WERI-Rb-1 (cell line): ENCODE results near the gene FBXO5.
A peak's percentile ranks its signal among the peaks of the same experiment; 100 is the strongest.

Source experiments
- DNase-seq: peaks from one replicate; pipeline ENCODE4 v3.0.0-alpha.2; 2020
- H3K27ac ChIP-seq: fragments of 250-450 bp; sonication (Bioruptor Pico); 2 replicates; pipeline ENCODE4 v1.5.1; 2020; ENCODE audit warnings: mild to moderate bottlenecking, moderate library complexity
- H3K27me3 ChIP-seq: fragments of 250-450 bp; sonication (Bioruptor Pico); 2 replicates; pipeline ENCODE4 v1.5.1; 2021; ENCODE audit warnings: mild to moderate bottlenecking, low read depth, moderate library complexity; ENCODE audit not compliant: insufficient read depth, severe bottlenecking
- H3K36me3 ChIP-seq: fragments of 250-450 bp; sonication (Bioruptor Pico); 2 replicates; pipeline ENCODE4 v1.5.1; 2020; ENCODE audit warnings: mild to moderate bottlenecking, moderate library complexity
- H3K4me3 ChIP-seq: 2 replicates; pipeline ENCODE4 v1.5.1; 2011; ENCODE audit warnings: low read depth, mild to moderate bottlenecking, control low read depth, low read length
- H3K9me3 ChIP-seq: fragments of 250-450 bp; sonication (Bioruptor Pico); 2 replicates; pipeline ENCODE4 v1.5.1; 2021; ENCODE audit warnings: mild to moderate bottlenecking, moderate library complexity; ENCODE audit not compliant: severe bottlenecking
- TF ChIP-seq, protein P1 (sequence below): IDR thresholded peaks from 2 replicates; pipeline ENCODE4 v1.5.1; 2011; ENCODE audit warnings: low read depth, mild to moderate bottlenecking, control low read depth, inconsistent platforms, low read length

FBXO5 gene

DNA sequence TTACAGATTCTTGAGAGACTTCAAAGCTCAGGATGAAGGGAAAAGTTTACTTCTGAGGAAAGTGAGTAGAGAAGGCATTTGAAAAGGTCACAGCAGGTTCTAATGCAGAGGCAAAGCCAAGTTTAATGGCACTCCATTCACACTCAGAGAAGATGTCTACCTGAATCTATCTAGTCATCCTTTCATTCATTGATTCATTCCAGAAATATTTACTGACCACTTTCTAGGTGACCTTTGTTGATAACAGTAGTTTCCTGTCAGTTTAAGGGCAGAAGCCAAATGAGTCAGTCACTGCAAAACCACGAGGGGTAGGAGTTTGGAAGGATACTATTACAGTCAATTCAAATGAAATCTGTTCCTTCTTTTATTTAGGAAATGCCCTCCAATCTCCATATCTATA, 30.8 kb downstream of the FBXO5 start:
- TF ChIP-seq, protein P1, sequence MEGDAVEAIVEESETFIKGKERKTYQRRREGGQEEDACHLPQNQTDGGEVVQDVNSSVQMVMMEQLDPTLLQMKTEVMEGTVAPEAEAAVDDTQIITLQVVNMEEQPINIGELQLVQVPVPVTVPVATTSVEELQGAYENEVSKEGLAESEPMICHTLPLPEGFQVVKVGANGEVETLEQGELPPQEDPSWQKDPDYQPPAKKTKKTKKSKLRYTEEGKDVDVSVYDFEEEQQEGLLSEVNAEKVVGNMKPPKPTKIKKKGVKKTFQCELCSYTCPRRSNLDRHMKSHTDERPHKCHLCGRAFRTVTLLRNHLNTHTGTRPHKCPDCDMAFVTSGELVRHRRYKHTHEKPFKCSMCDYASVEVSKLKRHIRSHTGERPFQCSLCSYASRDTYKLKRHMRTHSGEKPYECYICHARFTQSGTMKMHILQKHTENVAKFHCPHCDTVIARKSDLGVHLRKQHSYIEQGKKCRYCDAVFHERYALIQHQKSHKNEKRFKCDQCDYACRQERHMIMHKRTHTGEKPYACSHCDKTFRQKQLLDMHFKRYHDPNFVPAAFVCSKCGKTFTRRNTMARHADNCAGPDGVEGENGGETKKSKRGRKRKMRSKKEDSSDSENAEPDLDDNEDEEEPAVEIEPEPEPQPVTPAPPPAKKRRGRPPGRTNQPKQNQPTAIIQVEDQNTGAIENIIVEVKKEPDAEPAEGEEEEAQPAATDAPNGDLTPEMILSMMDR: no peak
- DNase-seq: no peak
- Histone ChIP-seq H3K27ac (no peak overlapping the region), H3K27me3 (peaks cover 4% of the 10 kb centered on the region), H3K36me3 (no peaks in the 10 kb centered on the region), H3K4me3 (no peak overlapping the region), H3K9me3 (no peaks in the 10 kb centered on the region)

DNA sequence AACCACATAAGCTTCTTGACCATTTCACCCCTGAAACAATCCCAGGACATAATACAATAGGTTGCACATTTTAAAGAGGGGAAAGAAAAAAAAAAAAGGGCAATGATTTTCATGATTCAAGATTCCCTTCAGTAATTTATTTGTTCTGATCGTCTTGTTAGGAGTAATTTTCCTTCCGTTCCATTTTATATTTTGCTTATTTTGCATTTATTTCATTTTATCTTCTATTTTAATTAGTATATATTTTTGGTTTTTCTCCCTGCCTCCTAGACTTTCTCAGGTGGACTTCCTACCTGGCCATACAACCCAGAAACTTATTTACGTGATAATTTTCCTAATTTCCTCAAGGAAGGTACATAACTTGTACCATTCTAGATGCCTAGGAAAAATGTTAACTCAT, 32.6 kb downstream of the FBXO5 start:
- TF ChIP-seq, protein P1: no peak
- H3K4me3 ChIP-seq: no peak overlapping the region
- H3K27ac ChIP-seq: no peak overlapping the region
- H3K27me3 ChIP-seq: peaks cover 4% of the 10 kb centered on the region
- H3K36me3 ChIP-seq: no peaks in the 10 kb centered on the region
- no peaks in the 10 kb centered on the region for H3K9me3 ChIP-seq
- no peak for DNase-seq

DNA sequence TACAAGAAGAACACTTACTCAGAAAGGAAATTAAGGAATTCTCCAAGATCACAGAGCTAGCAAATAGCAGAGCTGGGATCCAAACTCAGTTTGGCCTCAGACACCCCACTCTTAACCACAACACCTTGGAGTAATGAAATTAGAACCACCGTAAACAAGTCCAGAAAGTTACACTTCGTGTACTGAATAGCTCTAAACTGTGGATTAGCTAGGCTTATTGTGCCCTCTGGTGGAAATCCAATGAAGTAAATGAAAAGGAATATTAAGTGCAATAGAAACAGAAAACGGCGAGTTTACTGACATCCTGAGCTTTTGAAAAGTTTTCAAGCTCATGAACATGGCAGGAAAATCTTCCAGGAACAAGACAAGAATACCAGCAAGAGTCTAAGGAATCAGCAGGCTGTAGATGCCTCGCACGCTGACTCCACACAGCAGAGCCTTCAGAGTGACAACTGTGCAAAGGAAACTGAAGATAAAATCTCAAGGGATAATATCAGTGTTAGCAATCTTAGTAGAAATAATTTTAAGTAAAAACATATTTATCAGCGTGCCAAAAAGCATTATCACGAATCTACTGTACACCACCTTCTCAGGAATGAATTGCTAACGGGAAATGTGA, 34.6 kb downstream of the FBXO5 start:
- TF ChIP-seq, protein P1: peak; percentile 24; the same call in 1 of the 2 replicates
- no peak for DNase-seq
- Histone ChIP-seq H3K27ac (no peak overlapping the region), H3K36me3 (no peaks in the 10 kb centered on the region), H3K4me3 (no peak overlapping the region), H3K9me3 (no peaks in the 10 kb centered on the region), H3K27me3 (peaks cover 4% of the 10 kb centered on the region)

DNA sequence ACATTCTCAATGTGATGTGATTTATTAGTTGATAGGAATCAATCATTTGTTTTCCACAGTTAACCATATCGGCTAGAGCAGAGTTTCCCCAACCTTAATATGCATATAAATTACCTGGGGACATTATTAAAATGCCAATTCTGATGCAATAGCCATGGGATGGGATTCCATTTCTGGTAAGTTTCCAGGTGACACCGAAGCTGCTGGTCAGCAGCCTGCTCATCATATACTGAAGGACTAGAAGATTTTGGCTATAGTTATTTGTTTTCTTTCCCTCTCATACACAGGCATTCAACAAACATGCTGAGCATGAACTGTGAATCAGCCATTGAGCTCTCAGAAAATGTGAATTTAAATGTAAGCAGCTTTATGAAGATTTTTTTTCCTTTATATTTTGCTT, 35.8 kb downstream of the FBXO5 start:
- H3K27ac ChIP-seq: no peak overlapping the region
- TF ChIP-seq, protein P1: no peak
- no peak for DNase-seq
- peaks cover 4% of the 10 kb centered on the region for H3K27me3 ChIP-seq
- no peaks in the 10 kb centered on the region for H3K36me3 ChIP-seq
- H3K9me3 ChIP-seq: no peaks in the 10 kb centered on the region
- no peak overlapping the region for H3K4me3 ChIP-seq

DNA sequence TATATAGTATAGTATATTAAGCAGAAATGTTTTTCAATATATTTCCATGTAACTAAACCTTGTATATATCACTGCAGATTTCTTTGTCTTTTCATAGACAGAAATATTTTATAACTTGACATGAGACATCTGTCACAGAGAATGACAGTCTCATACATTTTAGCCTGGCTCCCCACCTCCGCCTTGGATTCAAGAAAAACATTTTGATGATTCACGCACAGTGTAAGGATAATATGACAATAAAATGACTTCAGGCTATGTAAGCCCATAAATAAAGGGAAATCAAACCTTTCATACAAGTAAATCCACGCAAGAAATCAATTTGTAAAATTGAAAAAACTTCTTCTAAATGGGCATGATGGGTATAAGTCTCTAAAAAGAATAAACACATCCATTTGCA, 36.4 kb downstream of the FBXO5 start:
- TF ChIP-seq, protein P1: no peak
- no peak for DNase-seq
- H3K4me3 ChIP-seq: no peak overlapping the region
- no peak overlapping the region for H3K27ac ChIP-seq
- no peaks in the 10 kb centered on the region for H3K9me3 ChIP-seq
- H3K27me3 ChIP-seq: peaks cover 4% of the 10 kb centered on the region
- H3K36me3 ChIP-seq: no peaks in the 10 kb centered on the region

DNA sequence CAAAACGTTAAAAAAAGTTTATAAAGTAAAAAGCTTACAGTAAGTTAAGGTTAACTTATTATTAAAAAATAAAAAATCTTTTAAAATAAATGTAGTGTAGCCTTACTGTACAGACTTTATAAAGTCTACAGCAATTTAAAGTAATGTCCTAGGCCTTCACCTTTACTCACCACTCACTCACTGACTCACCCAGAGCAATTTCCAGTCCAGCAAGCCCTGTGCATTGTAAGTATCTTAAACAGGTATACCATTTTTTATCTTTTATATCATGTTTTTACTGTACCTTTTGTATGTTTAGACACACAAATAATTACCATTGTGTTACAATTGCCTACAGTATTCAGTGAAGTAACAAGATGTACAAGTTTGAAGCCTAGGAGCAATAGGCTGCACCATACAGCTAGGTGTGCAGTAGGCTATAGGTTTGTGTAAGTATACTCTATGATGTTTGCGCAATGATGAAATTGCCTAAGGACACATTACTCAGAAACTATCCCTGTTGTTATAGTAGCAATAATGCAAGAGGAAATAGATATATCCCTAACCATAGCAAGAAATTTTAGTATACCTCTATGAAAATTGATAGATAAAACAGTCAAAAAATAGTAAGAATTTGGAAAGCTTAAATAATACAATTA, 39.5 kb downstream of the FBXO5 start:
- Histone ChIP-seq H3K27me3 (peaks cover 8% of the 10 kb centered on the region), H3K9me3 (no peaks in the 10 kb centered on the region), H3K27ac (no peak overlapping the region), H3K36me3 (no peaks in the 10 kb centered on the region), H3K4me3 (no peak overlapping the region)
- TF ChIP-seq, protein P1: no peak
- no peak for DNase-seq
